ENCODE results near the gene RBM42. TPM values are rescaled to one million over a fixed set of nuclear protein-coding genes. Genes with fewer than 3 reads are reported as not detected.

RBM42 gene
- total and polyA plus RNA-seq, 8 donors = 18.2 to 38.6 (median 29.9) TPM

DNA sequence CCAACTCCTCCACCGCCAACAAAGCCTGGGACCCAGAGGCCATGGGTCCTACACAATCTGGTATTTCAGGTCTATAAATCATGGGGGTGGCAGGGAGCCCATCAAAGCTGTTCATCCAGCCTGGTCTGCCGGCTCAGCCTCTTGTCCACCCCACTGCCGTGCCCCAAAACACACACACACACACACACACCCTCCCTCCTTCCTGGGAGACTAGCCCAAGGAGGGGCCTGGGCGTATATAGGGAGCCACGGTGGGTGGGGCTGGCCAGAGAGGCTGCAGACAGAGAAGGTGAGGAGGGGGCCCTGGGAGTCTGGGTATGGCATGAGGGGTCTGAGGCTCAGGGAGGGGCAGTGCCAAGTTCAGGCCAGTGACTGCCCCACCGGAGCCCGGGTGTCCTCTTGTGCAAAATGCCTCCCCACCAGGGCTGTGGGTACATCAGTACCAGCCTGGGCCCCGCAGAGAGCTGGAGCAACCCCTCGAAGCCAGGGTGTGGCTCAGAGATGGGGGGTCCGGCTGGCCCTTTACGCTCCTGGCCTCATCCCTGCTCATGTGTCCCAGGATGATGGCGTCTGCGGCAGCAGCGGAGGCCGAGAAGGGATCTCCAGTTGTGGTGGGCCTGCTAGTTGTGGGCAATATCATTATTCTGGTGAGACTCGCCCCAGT lies 37.5 kb downstream of the RBM42 start, which contains the start of gene UPK1A:
Gene UPK1A, plus strand, starts transcription at position 267 of the 663 bp plus-strand sequence. Its CDS starts 296 bp downstream, at position 563.
- FAIRE-seq (no peak), DNase-seq (peak in 1 of 6 donors; percentile 50), ATAC-seq (peak in 1 of 4 donors; percentile 15)
- Histone ChIP-seq H3K4me1 (no peaks in the 10 kb centered on the region), H3K27ac (no peak within 1 kb of the TSS), H3K9me3 (no peaks in the 10 kb centered on the region), H3K27me3 (peaks cover 0 to 5% (median 0%) of the 10 kb centered on the region in 4 donors), H3K4me3 (no peak within 1 kb of the TSS), H3K36me3 (peaks cover 0 to 4% (median 0%) of the 10 kb centered on the region in 3 donors)
- intact Hi-C loops (cut with DNase I) = no loop called here
- TF ChIP-seq, protein P1, sequence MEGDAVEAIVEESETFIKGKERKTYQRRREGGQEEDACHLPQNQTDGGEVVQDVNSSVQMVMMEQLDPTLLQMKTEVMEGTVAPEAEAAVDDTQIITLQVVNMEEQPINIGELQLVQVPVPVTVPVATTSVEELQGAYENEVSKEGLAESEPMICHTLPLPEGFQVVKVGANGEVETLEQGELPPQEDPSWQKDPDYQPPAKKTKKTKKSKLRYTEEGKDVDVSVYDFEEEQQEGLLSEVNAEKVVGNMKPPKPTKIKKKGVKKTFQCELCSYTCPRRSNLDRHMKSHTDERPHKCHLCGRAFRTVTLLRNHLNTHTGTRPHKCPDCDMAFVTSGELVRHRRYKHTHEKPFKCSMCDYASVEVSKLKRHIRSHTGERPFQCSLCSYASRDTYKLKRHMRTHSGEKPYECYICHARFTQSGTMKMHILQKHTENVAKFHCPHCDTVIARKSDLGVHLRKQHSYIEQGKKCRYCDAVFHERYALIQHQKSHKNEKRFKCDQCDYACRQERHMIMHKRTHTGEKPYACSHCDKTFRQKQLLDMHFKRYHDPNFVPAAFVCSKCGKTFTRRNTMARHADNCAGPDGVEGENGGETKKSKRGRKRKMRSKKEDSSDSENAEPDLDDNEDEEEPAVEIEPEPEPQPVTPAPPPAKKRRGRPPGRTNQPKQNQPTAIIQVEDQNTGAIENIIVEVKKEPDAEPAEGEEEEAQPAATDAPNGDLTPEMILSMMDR (IDR thresholded peaks at IDR 0.05) = no peak
- WGBS, 2 donors = 49 to 55% methylated on average over 15 to 16 of the region's 16 CpGs

DNA sequence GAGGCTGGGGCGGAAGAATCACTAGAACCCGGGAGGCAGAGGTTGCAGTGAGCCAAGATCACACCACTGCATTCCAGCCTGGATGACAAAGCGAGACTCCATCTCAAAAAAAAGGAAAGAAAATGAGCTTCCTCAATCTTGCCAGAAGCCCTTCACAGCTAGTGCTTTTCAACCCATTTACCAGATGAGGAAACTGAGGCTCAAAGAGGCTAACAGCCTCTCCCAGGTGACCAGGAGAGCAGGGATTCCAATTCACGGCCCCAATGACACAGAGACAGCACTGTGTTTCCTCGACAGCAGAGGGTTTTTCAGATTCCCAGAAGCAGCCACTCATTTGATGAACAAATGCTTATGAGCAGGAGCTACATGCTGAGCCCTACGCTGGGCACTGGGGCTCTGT lies 40.7 kb downstream of the RBM42 start:
- TF ChIP-seq, protein P1 (IDR thresholded peaks at IDR 0.05) = no peak
- no peak for DNase-seq
- FAIRE-seq = no peak
- ATAC-seq = no peak
- intact Hi-C loops (cut with DNase I) = no loop called here
- peaks cover 0 to 4% (median 0%) of the 10 kb centered on the region in 3 donors for H3K4me1 ChIP-seq
- H3K9me3 ChIP-seq = no peaks in the 10 kb centered on the region
- peaks cover 0 to 5% (median 1%) of the 10 kb centered on the region in 4 donors for H3K27me3 ChIP-seq
- H3K4me3 ChIP-seq = no peak overlapping the region
- no peak overlapping the region for H3K27ac ChIP-seq
- no peaks in the 10 kb centered on the region for H3K36me3 ChIP-seq
- 60 to 71% methylated on average over 6 of the region's 6 CpGs for WGBS, 2 donors

DNA sequence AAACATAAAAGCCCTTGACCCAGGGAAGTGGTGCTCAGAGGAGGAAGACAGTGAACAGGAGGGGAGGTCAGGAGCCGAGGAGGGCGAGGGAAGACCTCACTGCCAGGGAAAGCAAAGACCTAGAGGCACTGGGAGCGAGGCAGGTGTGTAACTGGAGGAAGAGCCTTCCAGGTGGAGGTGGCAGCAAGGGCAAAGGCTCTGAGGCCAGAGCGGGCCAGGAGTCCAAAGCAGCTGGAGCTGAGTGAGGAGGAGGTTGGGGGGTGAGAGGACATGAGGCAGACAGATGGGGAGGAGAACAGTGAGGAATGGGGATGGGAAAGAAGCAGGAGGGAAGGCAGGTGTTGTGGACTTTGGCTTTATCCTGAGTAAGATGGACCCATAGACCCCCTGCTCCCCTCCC lies 41.1 kb downstream of the RBM42 start:
- no peaks in the 10 kb centered on the region for H3K9me3 ChIP-seq
- ATAC-seq = no peak
- intact Hi-C loops (cut with DNase I) = no loop called here
- 40 to 51% methylated on average over 4 of the region's 4 CpGs for WGBS, 2 donors
- TF ChIP-seq, protein P1 (IDR thresholded peaks at IDR 0.05) = no peak
- no peak for FAIRE-seq
- no peak overlapping the region for H3K4me3 ChIP-seq
- no peak overlapping the region for H3K27ac ChIP-seq
- H3K4me1 ChIP-seq = peaks cover 0 to 4% (median 0%) of the 10 kb centered on the region in 3 donors
- no peak for DNase-seq
- H3K36me3 ChIP-seq = no peaks in the 10 kb centered on the region
- peaks cover 0 to 5% (median 1%) of the 10 kb centered on the region in 4 donors for H3K27me3 ChIP-seq

DNA sequence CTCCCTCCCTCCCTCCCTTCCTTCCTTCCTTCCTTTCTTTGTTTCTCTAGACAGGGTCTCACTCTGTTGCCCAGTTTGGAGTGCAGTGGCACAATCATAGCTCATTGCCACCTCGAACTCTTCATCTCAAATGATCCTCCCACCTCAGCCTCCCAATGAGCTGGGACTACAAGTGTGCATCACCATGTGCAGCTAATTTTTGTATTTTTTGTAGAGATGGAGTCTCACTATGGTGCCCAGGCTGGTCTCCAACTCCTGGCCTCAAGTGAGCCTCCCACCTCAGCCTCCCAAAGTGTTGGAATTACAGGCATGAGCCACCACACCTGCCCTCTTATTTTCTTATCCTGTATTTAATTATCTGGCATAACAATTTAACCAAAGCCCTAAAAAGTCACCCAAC lies 41.9 kb downstream of the RBM42 start:
- ATAC-seq (no peak), FAIRE-seq (no peak), DNase-seq (no peak)
- H3K36me3 ChIP-seq = no peaks in the 10 kb centered on the region
- 83 to 88% methylated on average over 1 of the region's 1 CpG for WGBS, 2 donors
- peaks cover 0 to 4% (median 0%) of the 10 kb centered on the region in 3 donors for H3K4me1 ChIP-seq
- TF ChIP-seq, protein P1 (IDR thresholded peaks at IDR 0.05) = no peak
- intact Hi-C loops (cut with DNase I) = no loop called here
- no peaks in the 10 kb centered on the region for H3K9me3 ChIP-seq
- H3K27me3 ChIP-seq = peaks cover 0 to 5% (median 1%) of the 10 kb centered on the region in 4 donors
- H3K27ac ChIP-seq = no peak overlapping the region
- no peak overlapping the region for H3K4me3 ChIP-seq

DNA sequence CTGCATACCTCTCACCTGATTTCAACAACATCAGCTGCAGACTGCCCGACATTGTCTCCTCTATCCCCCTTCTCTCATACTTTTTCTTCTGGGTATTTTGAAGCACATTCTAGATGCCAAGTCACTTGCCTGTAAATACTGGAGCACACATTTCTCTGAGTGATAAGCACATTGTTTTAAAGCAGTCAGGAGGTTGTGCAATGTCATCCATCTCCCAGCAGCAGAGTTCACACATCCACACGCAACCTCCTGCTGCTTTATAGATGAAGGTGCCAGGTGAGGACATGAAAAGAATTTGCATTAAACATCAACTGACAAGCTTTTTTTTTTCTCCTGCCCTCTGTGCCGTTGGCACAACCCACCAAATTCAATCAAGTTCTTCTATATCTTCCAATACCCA lies 43.0 kb downstream of the RBM42 start:
- intact Hi-C loops (cut with DNase I) = no loop called here
- ATAC-seq = peak in 1 of 4 donors; percentile 25
- H3K27me3 ChIP-seq = peaks cover 0 to 5% (median 1%) of the 10 kb centered on the region in 4 donors

More for the DNA sequence above, 43.0 kb downstream of the RBM42 start:
- Histone ChIP-seq H3K4me1 (peaks cover 0 to 4% (median 0%) of the 10 kb centered on the region in 3 donors), H3K27ac (no peak overlapping the region), H3K9me3 (no peaks in the 10 kb centered on the region), H3K36me3 (no peaks in the 10 kb centered on the region), H3K4me3 (no peak overlapping the region)
- no peak for DNase-seq
- FAIRE-seq = no peak
- WGBS, 2 donors = 14 to 16% methylated on average over 3 of the region's 3 CpGs
- TF ChIP-seq, protein P1 (IDR thresholded peaks at IDR 0.05) = no peak
